ENCODE measurements around the gene BSN. TPM values are rescaled to one million over a fixed set of nuclear protein-coding genes. Genes with fewer than 3 reads are reported as not detected.

BSN gene
- polyA plus RNA-seq, 2 of the 4 experiments (the other 2 are of a cell fraction): 0.04 to 0.08 TPM

DNA sequence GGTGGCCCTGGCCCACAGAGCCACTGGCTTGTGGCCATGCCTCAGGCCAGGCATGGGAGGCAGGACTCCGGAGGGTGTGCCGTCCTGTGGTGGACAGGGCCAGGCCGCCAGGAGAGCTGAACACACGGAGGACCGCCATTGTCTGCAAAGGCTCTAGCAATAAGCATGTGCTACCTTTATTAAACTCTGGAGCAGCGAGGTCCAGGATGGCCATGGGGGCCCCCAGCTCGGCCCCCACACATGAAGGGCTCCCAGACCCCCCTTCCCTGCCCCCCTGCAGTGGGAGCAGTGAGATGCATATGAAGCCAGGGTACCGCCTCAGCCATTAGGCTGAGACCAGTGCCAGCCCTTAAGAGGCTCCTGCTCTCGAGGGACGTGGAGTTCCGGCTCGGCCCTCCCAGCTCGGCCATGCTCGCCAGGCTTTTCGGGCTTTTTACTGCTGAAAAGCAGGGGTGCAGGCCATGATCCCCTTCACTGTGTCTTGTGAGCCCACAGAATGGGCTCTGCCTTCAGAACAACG, 162.5 kb downstream of the BSN start:
- no peak overlapping the region for H3K27ac ChIP-seq
- TF ChIP-seq TP53 (CRISPR knock-in tag; IDR thresholded peaks at IDR 0.05) (no peak), NR3C1 (IDR thresholded peaks at IDR 0.05) (no peak), CBX8 (IDR thresholded peaks at IDR 0.05) (no peak), PHF8 (IDR thresholded peaks at IDR 0.05; ENCODE audit: borderline replicate concordance, low read depth) (no peak), E2F6 (IDR thresholded peaks at IDR 0.05; ENCODE audit: borderline replicate concordance, low read depth) (no peak), POLR2AphosphoS2 (conservative IDR thresholded peaks at IDR 0.05; ENCODE audit: low read length) (no peak), RFX5 (IDR thresholded peaks at IDR 0.05) (no peak), RARB (CRISPR knock-in tag; IDR thresholded peaks at IDR 0.05) (no peak), HOXB5 (CRISPR knock-in tag; IDR thresholded peaks at IDR 0.05) (no peak)
- TF ChIP-seq, protein P1, sequence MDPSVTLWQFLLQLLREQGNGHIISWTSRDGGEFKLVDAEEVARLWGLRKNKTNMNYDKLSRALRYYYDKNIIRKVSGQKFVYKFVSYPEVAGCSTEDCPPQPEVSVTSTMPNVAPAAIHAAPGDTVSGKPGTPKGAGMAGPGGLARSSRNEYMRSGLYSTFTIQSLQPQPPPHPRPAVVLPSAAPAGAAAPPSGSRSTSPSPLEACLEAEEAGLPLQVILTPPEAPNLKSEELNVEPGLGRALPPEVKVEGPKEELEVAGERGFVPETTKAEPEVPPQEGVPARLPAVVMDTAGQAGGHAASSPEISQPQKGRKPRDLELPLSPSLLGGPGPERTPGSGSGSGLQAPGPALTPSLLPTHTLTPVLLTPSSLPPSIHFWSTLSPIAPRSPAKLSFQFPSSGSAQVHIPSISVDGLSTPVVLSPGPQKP (IDR thresholded peaks at IDR 0.05; ENCODE audit: low read depth, low read length): no peak
- TF ChIP-seq, protein P2, sequence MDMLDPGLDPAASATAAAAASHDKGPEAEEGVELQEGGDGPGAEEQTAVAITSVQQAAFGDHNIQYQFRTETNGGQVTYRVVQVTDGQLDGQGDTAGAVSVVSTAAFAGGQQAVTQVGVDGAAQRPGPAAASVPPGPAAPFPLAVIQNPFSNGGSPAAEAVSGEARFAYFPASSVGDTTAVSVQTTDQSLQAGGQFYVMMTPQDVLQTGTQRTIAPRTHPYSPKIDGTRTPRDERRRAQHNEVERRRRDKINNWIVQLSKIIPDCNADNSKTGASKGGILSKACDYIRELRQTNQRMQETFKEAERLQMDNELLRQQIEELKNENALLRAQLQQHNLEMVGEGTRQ (IDR thresholded peaks at IDR 0.05): no peak
- H3K4me3 ChIP-seq: no peak overlapping the region
- H3K4me1 ChIP-seq: no peaks in the 10 kb centered on the region
- no peaks in the 10 kb centered on the region for H3K9me3 ChIP-seq
- CTCF ChIA-PET: interaction anchor here (3.7 kb wide), 1 partner anchor 14 kb away, joined by 24 read pairs; no protein-coding TSS in a partner anchor
- FAIRE-seq: no peak
- no peak for ATAC-seq
- DNase-seq (ENCODE audit: low read depth in 1 of 2, low spot score in 1 of 2): no peak
- no peak overlapping the region for H3K4me2 ChIP-seq
- POLR2A ChIA-PET: no interaction called here
- 100% methylated on average over 5 of the region's 16 CpGs for WGBS (ENCODE audit: missing lambda C conversion rate)

- ChIA-PET CTCF (interaction anchor here (3.7 kb wide), 1 partner anchor 15 kb away, joined by 24 read pairs; no protein-coding TSS in a partner anchor), POLR2A (no interaction called here)
- Histone ChIP-seq H3K4me3 (no peak overlapping the region), H3K27ac (no peak overlapping the region), H3K4me1 (0 out of 3 replicates have a peak, but pooled peaks cover 1% of the 10 kb centered on the region), H3K9me3 (no peaks in the 10 kb centered on the region), H3K4me2 (no peak overlapping the region)
- TF ChIP-seq HOXB13 (CRISPR knock-in tag; IDR thresholded peaks at IDR 0.05; ENCODE audit: low read depth): no peak
- TF ChIP-seq GATA3 (IDR thresholded peaks at IDR 0.05; ENCODE audit: borderline replicate concordance): no peak
- no peak for TF ChIP-seq FOSB (CRISPR knock-in tag; IDR thresholded peaks at IDR 0.05)
- no peak for TF ChIP-seq RCOR1 (IDR thresholded peaks at IDR 0.05; ENCODE audit: low read depth, low read length)
- no peak for TF ChIP-seq HEYL (CRISPR knock-in tag; IDR thresholded peaks at IDR 0.05)
- TF ChIP-seq CBX2 (IDR thresholded peaks at IDR 0.05; ENCODE audit: borderline replicate concordance, low read depth): no peak
- no peak for TF ChIP-seq NPAS2 (CRISPR knock-in tag; IDR thresholded peaks at IDR 0.05; ENCODE audit: borderline replicate concordance)
- TF ChIP-seq POLR2AphosphoS2 (conservative IDR thresholded peaks at IDR 0.05; ENCODE audit: low read length): no peak
- no peak for TF ChIP-seq NFE2L2 (conservative IDR thresholded peaks at IDR 0.05; ENCODE audit: low read length)
- TF ChIP-seq, protein P3, sequence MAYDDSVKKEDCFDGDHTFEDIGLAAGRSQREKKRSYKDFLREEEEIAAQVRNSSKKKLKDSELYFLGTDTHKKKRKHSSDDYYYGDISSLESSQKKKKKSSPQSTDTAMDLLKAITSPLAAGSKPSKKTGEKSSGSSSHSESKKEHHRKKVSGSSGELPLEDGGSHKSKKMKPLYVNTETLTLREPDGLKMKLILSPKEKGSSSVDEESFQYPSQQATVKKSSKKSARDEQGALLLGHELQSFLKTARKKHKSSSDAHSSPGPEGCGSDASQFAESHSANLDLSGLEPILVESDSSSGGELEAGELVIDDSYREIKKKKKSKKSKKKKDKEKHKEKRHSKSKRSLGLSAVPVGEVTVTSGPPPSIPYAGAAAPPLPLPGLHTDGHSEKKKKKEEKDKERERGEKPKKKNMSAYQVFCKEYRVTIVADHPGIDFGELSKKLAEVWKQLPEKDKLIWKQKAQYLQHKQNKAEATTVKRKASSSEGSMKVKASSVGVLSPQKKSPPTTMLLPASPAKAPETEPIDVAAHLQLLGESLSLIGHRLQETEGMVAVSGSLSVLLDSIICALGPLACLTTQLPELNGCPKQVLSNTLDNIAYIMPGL (CRISPR knock-in tag; IDR thresholded peaks at IDR 0.05; ENCODE audit: borderline replicate concordance): no peak
- TF ChIP-seq CHD4 (IDR thresholded peaks at IDR 0.05; ENCODE audit: borderline replicate concordance): no peak
- DNase-seq (ENCODE audit: low read depth in 1 of 2, low spot score in 1 of 2) (no peak), ATAC-seq (no peak), FAIRE-seq (no peak)
- WGBS (ENCODE audit: missing lambda C conversion rate): 95% methylated on average over 7 of the region's 14 CpGs
Observed at GRCh38 chr3:49717211-49717958, 163.1 kb downstream of the BSN start.
